ENCODE data around the gene NCAN. TPM values are rescaled to one million over a fixed set of nuclear protein-coding genes. Genes with fewer than 3 reads are reported as not detected.

The NCAN gene
- total and polyA plus RNA-seq, 2 of the 13 experiments (the other 11 are each of a cell fraction or from before 2014, with no cell fraction given) = not detected

DNA sequence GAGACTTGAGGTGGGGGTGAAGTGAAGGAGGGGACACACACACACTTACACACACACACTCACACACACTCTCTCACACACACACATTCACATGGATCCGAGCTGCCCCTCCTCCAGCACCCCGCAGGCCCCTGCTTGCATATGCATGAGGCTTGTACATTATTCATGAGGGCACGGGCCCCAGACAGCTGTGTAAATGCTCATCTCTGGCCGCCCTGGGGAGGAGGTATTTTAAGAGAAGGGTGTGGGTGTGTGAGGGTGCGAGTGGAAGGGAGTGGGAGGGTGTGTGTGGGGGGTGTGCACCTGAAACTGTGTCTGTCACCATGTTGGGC lies 2.4 kb downstream of the NCAN start:
- no peak for TF ChIP-seq ZMYM3 (CRISPR knock-in tag; IDR thresholded peaks at IDR 0.05)
- no peak for TF ChIP-seq NFRKB (IDR thresholded peaks at IDR 0.05)
- TF ChIP-seq EHMT2 (IDR thresholded peaks at IDR 0.05; ENCODE audit: borderline replicate concordance, low read depth, low read length) = no peak
- FAIRE-seq (no peak), DNase-seq (ENCODE audit: low spot score) (no peak), ATAC-seq (no peak)
- H3K36me3 ChIP-seq (replicated peaks in 1 of 2; ENCODE audit: control insufficient read depth in 1 of 2, insufficient read depth in 2 of 2, low read length in 2 of 2) = no peaks in the 10 kb centered on the region
- H3K9me3 ChIP-seq (ENCODE audit: low read length) = no peaks in the 10 kb centered on the region
- 2% methylated on average over 5 of the region's 5 CpGs for WGBS (ENCODE audit: low lambda C conversion rate)
- in situ Hi-C loops (cut with HindIII; ENCODE audit: extremely low pct_ligation_motif_present, low pct_unique_long_range_greater_than_20kb) = no loop called here
- H3K27me3 ChIP-seq (ENCODE audit: control insufficient read depth in 1 of 2, insufficient read depth in 2 of 2, low read length in 2 of 2) = peaks cover 2 to 21% of the 10 kb centered on the region in 2 experiments; a peak in 3 of 5 replicates
- no peak overlapping the region for H2AFZ ChIP-seq (ENCODE audit: low read length)
- no peak overlapping the region for H3K4me3 ChIP-seq (replicated peaks in 1 of 3; ENCODE audit: insufficient read depth in 1 of 3, low read depth in 2 of 3, low read length in 3 of 3)
- H3K9ac ChIP-seq (ENCODE audit: insufficient read depth, low read depth, low read length) = no peak overlapping the region
- ChIA-PET POLR2A (interaction anchor here (1.6 kb wide), 1 partner anchor 11 kb away, joined by 8 read pairs; the partner anchor contains the start of gene NR2C2AP), CTCF (ENCODE audit: low intra/inter-chr PET ratio, low total read pairs) (no interaction called here)
- H3K27ac ChIP-seq (ENCODE audit: extremely low read length, insufficient read depth, low read length) = no peak overlapping the region
- no peaks in the 10 kb centered on the region; the same call in 1 of the 2 replicates for H4K20me1 ChIP-seq (ENCODE audit: insufficient read depth, low read length)
- no peaks in the 10 kb centered on the region for H3K4me1 ChIP-seq (ENCODE audit: insufficient read depth, low read length)
- no TSS peak for BruUV-seq (replicated peaks)
- no peaks in the 10 kb centered on the region for H3K79me2 ChIP-seq (ENCODE audit: insufficient read depth, low read length)
- intact Hi-C loops (cut with micrococcal nuclease; ENCODE audit: unreplicated experiment) = no loop called here
- no peak overlapping the region for H3K4me2 ChIP-seq (ENCODE audit: low read depth, low read length)

DNA sequence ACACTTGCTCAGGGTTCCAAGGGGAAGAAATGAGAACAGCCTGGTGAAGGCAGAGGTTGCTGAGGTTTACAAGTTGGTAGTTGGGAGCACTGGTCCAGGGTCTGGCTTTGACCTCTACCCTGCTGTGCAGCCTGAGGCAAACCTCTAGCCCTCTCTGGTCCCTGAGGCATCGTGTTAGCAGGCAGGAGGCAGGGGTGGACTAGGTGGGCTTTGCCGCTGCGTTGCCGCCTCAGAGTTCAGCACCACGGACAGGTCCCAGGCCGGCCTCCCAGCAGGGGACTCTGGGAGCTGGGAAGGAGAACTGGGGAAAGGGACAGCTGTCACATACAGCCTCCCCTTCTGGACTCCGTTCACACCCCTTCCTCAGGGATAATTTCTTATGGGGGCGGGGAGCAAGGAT lies 3.1 kb downstream of the NCAN start:
- ChIA-PET CTCF (ENCODE audit: low intra/inter-chr PET ratio, low total read pairs) (no interaction called here), POLR2A (interaction anchor here (0.8 to 1.6 kb wide), 2 partner anchors 10 to 12 kb away, joined by 3 to 8 read pairs; partner anchors contain the start of gene NR2C2AP)
- no peak for FAIRE-seq
- TF ChIP-seq ZNF225 (CRISPR knock-in tag; IDR thresholded peaks at IDR 0.05) (0 out of 2 replicates have a peak, but pooled peaks have one; percentile 47), STAG1 (CRISPR knock-in tag; IDR thresholded peaks at IDR 0.05) (0 out of 2 replicates have a peak, but pooled peaks have one; percentile 11), FOXM1 (CRISPR knock-in tag; IDR thresholded peaks at IDR 0.05) (0 out of 2 replicates have a peak, but pooled peaks have one; percentile 63), FOXO1 (CRISPR knock-in tag; IDR thresholded peaks at IDR 0.05) (peak; percentile 36; the same call in 1 of the 2 replicates), ZNF556 (CRISPR knock-in tag; IDR thresholded peaks at IDR 0.05; ENCODE audit: borderline replicate concordance) (0 out of 2 replicates have a peak, but pooled peaks have one; percentile 27), ISL2 (CRISPR knock-in tag; IDR thresholded peaks at IDR 0.05) (peak; percentile 64), KLF16 (CRISPR knock-in tag; IDR thresholded peaks at IDR 0.05) (peak in 1 of 2 experiments; percentile 77; a peak in 2 of 4 replicates)
- TF ChIP-seq, protein P1, sequence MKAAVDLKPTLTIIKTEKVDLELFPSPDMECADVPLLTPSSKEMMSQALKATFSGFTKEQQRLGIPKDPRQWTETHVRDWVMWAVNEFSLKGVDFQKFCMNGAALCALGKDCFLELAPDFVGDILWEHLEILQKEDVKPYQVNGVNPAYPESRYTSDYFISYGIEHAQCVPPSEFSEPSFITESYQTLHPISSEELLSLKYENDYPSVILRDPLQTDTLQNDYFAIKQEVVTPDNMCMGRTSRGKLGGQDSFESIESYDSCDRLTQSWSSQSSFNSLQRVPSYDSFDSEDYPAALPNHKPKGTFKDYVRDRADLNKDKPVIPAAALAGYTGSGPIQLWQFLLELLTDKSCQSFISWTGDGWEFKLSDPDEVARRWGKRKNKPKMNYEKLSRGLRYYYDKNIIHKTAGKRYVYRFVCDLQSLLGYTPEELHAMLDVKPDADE (CRISPR knock-in tag; IDR thresholded peaks at IDR 0.05) = 0 out of 2 replicates have a peak, but pooled peaks have one; percentile 65
- TF ChIP-seq, protein P2, sequence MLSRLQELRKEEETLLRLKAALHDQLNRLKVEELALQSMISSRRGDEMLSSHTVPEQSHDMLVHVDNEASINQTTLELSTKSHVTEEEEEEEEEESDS (CRISPR knock-in tag; IDR thresholded peaks at IDR 0.05; ENCODE audit: borderline replicate concordance) = no peak
- TF ChIP-seq, protein P3, sequence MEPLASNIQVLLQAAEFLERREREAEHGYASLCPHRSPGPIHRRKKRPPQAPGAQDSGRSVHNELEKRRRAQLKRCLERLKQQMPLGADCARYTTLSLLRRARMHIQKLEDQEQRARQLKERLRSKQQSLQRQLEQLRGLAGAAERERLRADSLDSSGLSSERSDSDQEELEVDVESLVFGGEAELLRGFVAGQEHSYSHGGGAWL (CRISPR knock-in tag; IDR thresholded peaks at IDR 0.05) = peak; percentile 82; the same call in 1 of the 2 replicates
- TF ChIP-seq, protein P4, sequence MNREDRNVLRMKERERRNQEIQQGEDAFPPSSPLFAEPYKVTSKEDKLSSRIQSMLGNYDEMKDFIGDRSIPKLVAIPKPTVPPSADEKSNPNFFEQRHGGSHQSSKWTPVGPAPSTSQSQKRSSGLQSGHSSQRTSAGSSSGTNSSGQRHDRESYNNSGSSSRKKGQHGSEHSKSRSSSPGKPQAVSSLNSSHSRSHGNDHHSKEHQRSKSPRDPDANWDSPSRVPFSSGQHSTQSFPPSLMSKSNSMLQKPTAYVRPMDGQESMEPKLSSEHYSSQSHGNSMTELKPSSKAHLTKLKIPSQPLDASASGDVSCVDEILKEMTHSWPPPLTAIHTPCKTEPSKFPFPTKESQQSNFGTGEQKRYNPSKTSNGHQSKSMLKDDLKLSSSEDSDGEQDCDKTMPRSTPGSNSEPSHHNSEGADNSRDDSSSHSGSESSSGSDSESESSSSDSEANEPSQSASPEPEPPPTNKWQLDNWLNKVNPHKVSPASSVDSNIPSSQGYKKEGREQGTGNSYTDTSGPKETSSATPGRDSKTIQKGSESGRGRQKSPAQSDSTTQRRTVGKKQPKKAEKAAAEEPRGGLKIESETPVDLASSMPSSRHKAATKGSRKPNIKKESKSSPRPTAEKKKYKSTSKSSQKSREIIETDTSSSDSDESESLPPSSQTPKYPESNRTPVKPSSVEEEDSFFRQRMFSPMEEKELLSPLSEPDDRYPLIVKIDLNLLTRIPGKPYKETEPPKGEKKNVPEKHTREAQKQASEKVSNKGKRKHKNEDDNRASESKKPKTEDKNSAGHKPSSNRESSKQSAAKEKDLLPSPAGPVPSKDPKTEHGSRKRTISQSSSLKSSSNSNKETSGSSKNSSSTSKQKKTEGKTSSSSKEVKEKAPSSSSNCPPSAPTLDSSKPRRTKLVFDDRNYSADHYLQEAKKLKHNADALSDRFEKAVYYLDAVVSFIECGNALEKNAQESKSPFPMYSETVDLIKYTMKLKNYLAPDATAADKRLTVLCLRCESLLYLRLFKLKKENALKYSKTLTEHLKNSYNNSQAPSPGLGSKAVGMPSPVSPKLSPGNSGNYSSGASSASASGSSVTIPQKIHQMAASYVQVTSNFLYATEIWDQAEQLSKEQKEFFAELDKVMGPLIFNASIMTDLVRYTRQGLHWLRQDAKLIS (CRISPR knock-in tag; IDR thresholded peaks at IDR 0.05) = no peak

More for the DNA sequence above, 3.1 kb downstream of the NCAN start:
- DNase-seq (ENCODE audit: low spot score) (peak; percentile 30), ATAC-seq (peak; percentile 85)
- Histone ChIP-seq H2AFZ (ENCODE audit: low read length) (no peak overlapping the region), H3K27ac (ENCODE audit: extremely low read length, insufficient read depth, low read length) (no peak overlapping the region), H3K4me2 (ENCODE audit: low read depth, low read length) (no peak overlapping the region), H3K4me3 (replicated peaks in 1 of 3; ENCODE audit: insufficient read depth in 1 of 3, low read depth in 2 of 3, low read length in 3 of 3) (no peak overlapping the region), H4K20me1 (ENCODE audit: insufficient read depth, low read length) (no peaks in the 10 kb centered on the region; the same call in 1 of the 2 replicates), H3K79me2 (ENCODE audit: insufficient read depth, low read length) (no peaks in the 10 kb centered on the region), H3K36me3 (replicated peaks in 1 of 2; ENCODE audit: control insufficient read depth in 1 of 2, insufficient read depth in 2 of 2, low read length in 2 of 2) (no peaks in the 10 kb centered on the region), H3K27me3 (ENCODE audit: control insufficient read depth in 1 of 2, insufficient read depth in 2 of 2, low read length in 2 of 2) (peaks cover 2 to 21% of the 10 kb centered on the region in 2 experiments; a peak in 3 of 5 replicates), H3K9ac (ENCODE audit: insufficient read depth, low read depth, low read length) (no peak overlapping the region), H3K9me3 (ENCODE audit: low read length) (no peaks in the 10 kb centered on the region), H3K4me1 (ENCODE audit: insufficient read depth, low read length) (no peaks in the 10 kb centered on the region)
- intact Hi-C loops (cut with micrococcal nuclease; ENCODE audit: unreplicated experiment) = no loop called here
- BruUV-seq (replicated peaks) = no TSS peak
- in situ Hi-C loops (cut with HindIII; ENCODE audit: extremely low pct_ligation_motif_present, low pct_unique_long_range_greater_than_20kb) = no loop called here
- 7% methylated on average over 6 of the region's 8 CpGs for WGBS (ENCODE audit: low lambda C conversion rate)

Data from HepG2 (cell line).